SK-N-SH treated with all-trans-retinoic acid at 6 μM for 48 hours (cell line): ENCODE measurements around the gene MEPCE.

Experiments used
- PPARA ChIP-seq: fragments of 250-450 bp; sonication (Bioruptor Pico); IDR thresholded peaks from 2 replicates; pipeline ENCODE4 v1.5.0; 2020; ENCODE audit warnings: mild to moderate bottlenecking, borderline replicate concordance
- RARB ChIP-seq: fragments of 250-450 bp; sonication (Bioruptor Pico); IDR thresholded peaks from 2 replicates; pipeline ENCODE4 v1.8.0; 2021; ENCODE audit warnings: mild to moderate bottlenecking, moderate library complexity
- SNAI2 ChIP-seq: fragments of 250-450 bp; sonication (Bioruptor Pico); IDR thresholded peaks from 2 replicates; pipeline ENCODE4 v1.5.0; 2020; ENCODE audit warnings: mild to moderate bottlenecking, moderate library complexity
- TCF4 ChIP-seq: fragments of 250-450 bp; sonication (Bioruptor Pico); IDR thresholded peaks from 2 replicates; pipeline ENCODE4 v1.8.0; 2021; ENCODE audit warnings: mild to moderate bottlenecking, moderate library complexity, borderline replicate concordance
- ZC3H10 ChIP-seq: fragments of 250-450 bp; sonication (Bioruptor Pico); IDR thresholded peaks from 2 replicates; pipeline ENCODE4 v1.5.1; 2021; ENCODE audit warnings: mild to moderate bottlenecking, moderate library complexity
- ZFP30 ChIP-seq: fragments of 450-650 bp; formaldehyde crosslinking; IDR thresholded peaks from 2 replicates; pipeline ENCODE4 v1.5.0; 2022; ENCODE audit warnings: mild to moderate bottlenecking, moderate library complexity
- ZNF565 ChIP-seq: fragments of 450-650 bp; formaldehyde crosslinking; conservative IDR thresholded peaks from 2 replicates; pipeline ENCODE4 v1.5.0; 2020; ENCODE audit warnings: low read depth, mild to moderate bottlenecking, moderate library complexity
- TF ChIP-seq, protein P1 (sequence below): fragments of 250-450 bp; sonication (Bioruptor Pico); IDR thresholded peaks from 2 replicates; pipeline ENCODE4 v1.8.0; 2020; ENCODE audit warnings: mild to moderate bottlenecking, moderate library complexity, borderline replicate concordance
- TF ChIP-seq, protein P2 (sequence below): fragments of 250-450 bp; sonication (Bioruptor Pico); IDR thresholded peaks from 2 replicates; pipeline ENCODE4 v1.5.1; 2020; ENCODE audit warnings: low read depth, mild to moderate bottlenecking, moderate library complexity
- TF ChIP-seq, protein P3 (sequence below): fragments of 250-450 bp; sonication (Bioruptor Pico); IDR thresholded peaks from 2 replicates; pipeline ENCODE4 v1.8.0; 2021; ENCODE audit warnings: low read depth, mild to moderate bottlenecking, moderate library complexity, borderline replicate concordance

- TF ChIP-seq ZFP30 (no peak), ZC3H10 (CRISPR knock-in tag) (no peak), TCF4 (CRISPR knock-in tag) (0 out of 2 replicates have a peak, but pooled peaks have one; percentile 14), SNAI2 (CRISPR knock-in tag) (no peak), RARB (no peak), ZNF565 (CRISPR knock-in tag) (no peak), PPARA (CRISPR knock-in tag) (no peak)
- TF ChIP-seq, protein P1, sequence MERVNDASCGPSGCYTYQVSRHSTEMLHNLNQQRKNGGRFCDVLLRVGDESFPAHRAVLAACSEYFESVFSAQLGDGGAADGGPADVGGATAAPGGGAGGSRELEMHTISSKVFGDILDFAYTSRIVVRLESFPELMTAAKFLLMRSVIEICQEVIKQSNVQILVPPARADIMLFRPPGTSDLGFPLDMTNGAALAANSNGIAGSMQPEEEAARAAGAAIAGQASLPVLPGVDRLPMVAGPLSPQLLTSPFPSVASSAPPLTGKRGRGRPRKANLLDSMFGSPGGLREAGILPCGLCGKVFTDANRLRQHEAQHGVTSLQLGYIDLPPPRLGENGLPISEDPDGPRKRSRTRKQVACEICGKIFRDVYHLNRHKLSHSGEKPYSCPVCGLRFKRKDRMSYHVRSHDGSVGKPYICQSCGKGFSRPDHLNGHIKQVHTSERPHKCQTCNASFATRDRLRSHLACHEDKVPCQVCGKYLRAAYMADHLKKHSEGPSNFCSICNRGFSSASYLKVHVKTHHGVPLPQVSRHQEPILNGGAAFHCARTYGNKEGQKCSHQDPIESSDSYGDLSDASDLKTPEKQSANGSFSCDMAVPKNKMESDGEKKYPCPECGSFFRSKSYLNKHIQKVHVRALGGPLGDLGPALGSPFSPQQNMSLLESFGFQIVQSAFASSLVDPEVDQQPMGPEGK (CRISPR knock-in tag) = peak; percentile 84; the same call in 1 of the 2 replicates
- TF ChIP-seq, protein P2, sequence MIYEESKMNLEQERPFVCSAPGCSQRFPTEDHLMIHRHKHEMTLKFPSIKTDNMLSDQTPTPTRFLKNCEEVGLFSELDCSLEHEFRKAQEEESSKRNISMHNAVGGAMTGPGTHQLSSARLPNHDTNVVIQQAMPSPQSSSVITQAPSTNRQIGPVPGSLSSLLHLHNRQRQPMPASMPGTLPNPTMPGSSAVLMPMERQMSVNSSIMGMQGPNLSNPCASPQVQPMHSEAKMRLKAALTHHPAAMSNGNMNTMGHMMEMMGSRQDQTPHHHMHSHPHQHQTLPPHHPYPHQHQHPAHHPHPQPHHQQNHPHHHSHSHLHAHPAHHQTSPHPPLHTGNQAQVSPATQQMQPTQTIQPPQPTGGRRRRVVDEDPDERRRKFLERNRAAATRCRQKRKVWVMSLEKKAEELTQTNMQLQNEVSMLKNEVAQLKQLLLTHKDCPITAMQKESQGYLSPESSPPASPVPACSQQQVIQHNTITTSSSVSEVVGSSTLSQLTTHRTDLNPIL (CRISPR knock-in tag) = no peak
- TF ChIP-seq, protein P3, sequence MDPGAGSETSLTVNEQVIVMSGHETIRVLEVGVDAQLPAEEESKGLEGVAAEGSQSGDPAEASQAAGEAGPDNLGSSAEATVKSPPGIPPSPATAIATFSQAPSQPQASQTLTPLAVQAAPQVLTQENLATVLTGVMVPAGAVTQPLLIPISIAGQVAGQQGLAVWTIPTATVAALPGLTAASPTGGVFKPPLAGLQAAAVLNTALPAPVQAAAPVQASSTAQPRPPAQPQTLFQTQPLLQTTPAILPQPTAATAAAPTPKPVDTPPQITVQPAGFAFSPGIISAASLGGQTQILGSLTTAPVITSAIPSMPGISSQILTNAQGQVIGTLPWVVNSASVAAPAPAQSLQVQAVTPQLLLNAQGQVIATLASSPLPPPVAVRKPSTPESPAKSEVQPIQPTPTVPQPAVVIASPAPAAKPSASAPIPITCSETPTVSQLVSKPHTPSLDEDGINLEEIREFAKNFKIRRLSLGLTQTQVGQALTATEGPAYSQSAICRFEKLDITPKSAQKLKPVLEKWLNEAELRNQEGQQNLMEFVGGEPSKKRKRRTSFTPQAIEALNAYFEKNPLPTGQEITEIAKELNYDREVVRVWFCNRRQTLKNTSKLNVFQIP (CRISPR knock-in tag) = no peak
Measured at GRCh38 chr7:100465702-100466311, 36.2 kb downstream of the MEPCE start.
